BLaER1 treated with 17β-estradiol and CSF1 and Interleukin-3, amounts not matched to agents 10 nM and 100 nM (cell line): ENCODE results near the gene SLC38A6.

ENCODE experiments used
- H3K27ac ChIP-seq, 11 experiments: shearing (Covaris generic); formaldehyde crosslinking; 2 replicates each; pipeline ENCODE4 v1.8.1; 2022
- H3K27me3 ChIP-seq, 11 experiments: shearing (Covaris generic); formaldehyde crosslinking; 2 replicates each; pipeline ENCODE4 v1.8.1; 2022
- H3K36me3 ChIP-seq, 11 experiments: shearing (Covaris generic); formaldehyde crosslinking; 2 replicates each; pipeline ENCODE4 v1.8.1; 2022
- H3K4me1 ChIP-seq, 10 experiments: shearing (Covaris generic); formaldehyde crosslinking; 2 replicates each; pipeline ENCODE4 v1.8.1; 2022
- H3K4me2 ChIP-seq, 11 experiments: shearing (Covaris generic); formaldehyde crosslinking; 2 replicates each; pipeline ENCODE4 v1.8.1; 2022
- H3K4me3 ChIP-seq, 10 experiments: shearing (Covaris generic); formaldehyde crosslinking; 2 replicates each; pipeline ENCODE4 v1.8.1; 2022
- H3K9ac ChIP-seq, 11 experiments: shearing (Covaris generic); formaldehyde crosslinking; 2 replicates each; pipeline ENCODE4 v1.8.1; 2022
- H3K9me3 ChIP-seq, 11 experiments: shearing (Covaris generic); formaldehyde crosslinking; replicated peaks in 1 of 11; 2 replicates each; pipeline ENCODE4 v1.8.1; 2022
- H4K20me1 ChIP-seq, 11 experiments: shearing (Covaris generic); formaldehyde crosslinking; 2 replicates each; pipeline ENCODE4 v1.8.1; 2022
- Cebpa-rat ChIP-seq, 11 experiments: shearing (Covaris generic); IDR thresholded peaks; 2 replicates each; pipeline ENCODE4 v1.8.1; 2022

Gene SLC38A6

GRCh38 chr14:60986500-60986899 is 5.5 kb downstream of the SLC38A6 start:
- H3K9me3 ChIP-seq = peaks cover 0 to 3% (median 0%) of the 10 kb centered on the region in 11 experiments; a peak in 3 of 22 replicates
- H3K4me3 ChIP-seq = peak overlapping the region in 2 of 10 experiments; percentile 65 to 70; a peak in 4 of 20 replicates
- H3K4me2 ChIP-seq = peak overlapping the region in 3 of 11 experiments; percentile 85 to 98 (median 92); a peak in 5 of 22 replicates
- H3K27ac ChIP-seq = 0 out of 22 replicates have a peak overlapping the region, but pooled peaks of 1 of the 11 experiments have one; percentile 34
- H3K9ac ChIP-seq = peak overlapping the region in 2 of 11 experiments; percentile 18 to 23; a peak in 3 of 22 replicates
- H3K4me1 ChIP-seq = peaks cover 0 to 97% (median 10%) of the 10 kb centered on the region in 10 experiments; a peak in 17 of 20 replicates
- H4K20me1 ChIP-seq = no peaks in the 10 kb centered on the region
- H3K36me3 ChIP-seq = peaks cover 0 to 47% (median 0%) of the 10 kb centered on the region in 11 experiments; a peak in 8 of 22 replicates
- TF ChIP-seq Cebpa-rat (IDR thresholded peaks at IDR 0.05) = no peak
- H3K27me3 ChIP-seq = peaks cover 0 to 8% (median 5%) of the 10 kb centered on the region in 11 experiments; a peak in 12 of 22 replicates

- Histone ChIP-seq H3K9me3 (no peaks in the 10 kb centered on the region; a peak in 1 of 22 replicates), H3K36me3 (peaks cover 0 to 78% (median 0%) of the 10 kb centered on the region in 11 experiments; a peak in 8 of 22 replicates), H3K4me1 (peaks cover 0 to 85% (median 0%) of the 10 kb centered on the region in 10 experiments; a peak in 8 of 20 replicates), H3K4me3 (peak overlapping the region in 1 of 10 experiments; percentile 7; a peak in 2 of 20 replicates), H3K27ac (peak overlapping the region in 3 of 11 experiments; percentile 62 to 81 (median 79); a peak in 6 of 22 replicates), H3K4me2 (peak overlapping the region in 3 of 11 experiments; percentile 44 to 98 (median 92); a peak in 6 of 22 replicates), H3K27me3 (no peaks in the 10 kb centered on the region), H4K20me1 (no peaks in the 10 kb centered on the region), H3K9ac (peak overlapping the region in 3 of 11 experiments; percentile 32 to 66 (median 65); a peak in 5 of 22 replicates)
- TF ChIP-seq Cebpa-rat (IDR thresholded peaks at IDR 0.05) = 0 out of 22 replicates have a peak, but pooled peaks of 1 of the 11 experiments have one; percentile 11
Observed at GRCh38 chr14:60989599-60989998, 8.6 kb downstream of the SLC38A6 start.

- Histone ChIP-seq H3K27me3 (no peaks in the 10 kb centered on the region), H3K36me3 (peaks cover 0 to 60% (median 0%) of the 10 kb centered on the region in 11 experiments; a peak in 8 of 22 replicates), H4K20me1 (peaks cover 0 to 62% (median 0%) of the 10 kb centered on the region in 11 experiments; a peak in 3 of 22 replicates), H3K9ac (no peak overlapping the region), H3K9me3 (peaks cover 0 to 8% (median 0%) of the 10 kb centered on the region in 11 experiments; a peak in 2 of 22 replicates), H3K4me3 (no peak overlapping the region), H3K4me1 (peaks cover 0 to 40% (median 0%) of the 10 kb centered on the region in 10 experiments; a peak in 4 of 20 replicates), H3K27ac (no peak overlapping the region), H3K4me2 (no peak overlapping the region)
- TF ChIP-seq Cebpa-rat (IDR thresholded peaks at IDR 0.05) = no peak
Observed at GRCh38 chr14:60998617-60999016, 17.6 kb downstream of the SLC38A6 start.

GRCh38 chr14:60999536-60999935 is 18.5 kb downstream of the SLC38A6 start:
- Histone ChIP-seq H3K9me3 (peaks cover 0 to 8% (median 0%) of the 10 kb centered on the region in 11 experiments; a peak in 2 of 22 replicates), H3K27me3 (no peaks in the 10 kb centered on the region), H4K20me1 (peaks cover 0 to 62% (median 0%) of the 10 kb centered on the region in 11 experiments; a peak in 3 of 22 replicates), H3K4me1 (peaks cover 0 to 37% (median 0%) of the 10 kb centered on the region in 10 experiments; a peak in 4 of 20 replicates), H3K27ac (no peak overlapping the region), H3K36me3 (peaks cover 0 to 57% (median 0%) of the 10 kb centered on the region in 11 experiments; a peak in 8 of 22 replicates), H3K4me2 (no peak overlapping the region), H3K4me3 (no peak overlapping the region), H3K9ac (no peak overlapping the region)
- no peak for TF ChIP-seq Cebpa-rat (IDR thresholded peaks at IDR 0.05)

DNA sequence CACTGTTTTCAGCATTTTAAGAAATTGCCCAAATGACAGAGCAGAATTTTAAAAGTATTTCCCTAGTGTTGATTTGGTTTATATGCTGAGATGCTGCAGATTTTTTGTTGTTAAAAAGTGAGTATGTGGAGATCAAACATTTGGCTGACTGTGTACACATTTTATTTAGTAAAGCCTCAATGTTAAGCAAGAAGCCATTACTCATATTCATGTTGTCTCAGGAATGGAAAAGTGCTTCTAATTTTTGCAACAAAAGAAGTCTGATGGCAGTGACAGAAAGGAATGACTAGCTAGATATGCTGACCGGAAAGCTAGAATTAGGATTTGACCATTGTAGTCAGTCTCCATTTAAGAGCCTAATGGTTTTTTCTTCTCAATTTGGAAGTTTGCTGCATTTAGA is 22.5 kb downstream of the SLC38A6 start:
- Histone ChIP-seq H3K4me1 (peaks cover 0 to 5% (median 0%) of the 10 kb centered on the region in 10 experiments; a peak in 1 of 20 replicates), H3K27me3 (no peaks in the 10 kb centered on the region), H4K20me1 (peaks cover 0 to 39% (median 0%) of the 10 kb centered on the region in 11 experiments; a peak in 3 of 22 replicates), H3K9me3 (peaks cover 0 to 3% (median 0%) of the 10 kb centered on the region in 11 experiments; a peak in 1 of 22 replicates), H3K9ac (no peak overlapping the region), H3K36me3 (peaks cover 0 to 38% (median 0%) of the 10 kb centered on the region in 11 experiments; a peak in 8 of 22 replicates), H3K27ac (no peak overlapping the region), H3K4me2 (no peak overlapping the region), H3K4me3 (no peak overlapping the region)
- no peak for TF ChIP-seq Cebpa-rat (IDR thresholded peaks at IDR 0.05)

DNA sequence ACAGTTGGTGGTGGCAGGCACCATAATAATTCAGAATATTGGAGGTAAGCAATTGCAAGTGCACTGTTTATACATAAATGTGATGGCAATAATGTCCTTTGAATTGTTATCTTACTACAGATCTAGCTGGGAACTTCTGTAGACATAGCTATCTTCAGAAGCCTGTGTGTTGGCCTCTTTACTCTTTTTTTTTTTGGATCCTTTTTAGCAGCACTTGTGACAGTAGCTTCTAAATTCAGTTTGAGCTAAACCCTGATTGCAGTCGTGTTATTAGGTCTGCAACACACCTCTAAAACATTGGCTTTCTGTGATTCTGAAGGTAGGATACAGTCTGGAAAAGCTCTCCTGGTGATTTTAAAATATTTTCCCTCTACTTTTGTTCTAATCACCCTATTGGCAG is 38.5 kb downstream of the SLC38A6 start:
- no peaks in the 10 kb centered on the region for H3K27me3 ChIP-seq
- H3K4me2 ChIP-seq = no peak overlapping the region
- no peak overlapping the region for H3K4me3 ChIP-seq
- TF ChIP-seq Cebpa-rat (IDR thresholded peaks at IDR 0.05) = no peak
- no peak overlapping the region for H3K27ac ChIP-seq
- H4K20me1 ChIP-seq = peaks cover 0 to 90% (median 0%) of the 10 kb centered on the region in 11 experiments; a peak in 3 of 22 replicates
- peaks cover 0 to 27% (median 0%) of the 10 kb centered on the region in 11 experiments; a peak in 6 of 22 replicates for H3K36me3 ChIP-seq
- peaks cover 0 to 7% (median 6%) of the 10 kb centered on the region in 11 experiments; a peak in 11 of 22 replicates for H3K9me3 ChIP-seq
- H3K9ac ChIP-seq = no peak overlapping the region
- H3K4me1 ChIP-seq = peaks cover 0 to 6% (median 0%) of the 10 kb centered on the region in 10 experiments; a peak in 2 of 20 replicates

GRCh38 chr14:61025251-61026223 is 44.5 kb downstream of the SLC38A6 start:
- Histone ChIP-seq H3K4me1 (peaks cover 0 to 21% (median 0%) of the 10 kb centered on the region in 10 experiments; a peak in 2 of 20 replicates), H3K9ac (no peak overlapping the region), H3K4me2 (no peak overlapping the region), H4K20me1 (peaks cover 0 to 83% (median 0%) of the 10 kb centered on the region in 11 experiments; a peak in 3 of 22 replicates), H3K27me3 (no peaks in the 10 kb centered on the region), H3K9me3 (no peaks in the 10 kb centered on the region), H3K4me3 (no peak overlapping the region), H3K27ac (no peak overlapping the region), H3K36me3 (peaks cover 0 to 3% (median 0%) of the 10 kb centered on the region in 11 experiments; a peak in 3 of 22 replicates)
- TF ChIP-seq Cebpa-rat (IDR thresholded peaks at IDR 0.05) = no peak

DNA sequence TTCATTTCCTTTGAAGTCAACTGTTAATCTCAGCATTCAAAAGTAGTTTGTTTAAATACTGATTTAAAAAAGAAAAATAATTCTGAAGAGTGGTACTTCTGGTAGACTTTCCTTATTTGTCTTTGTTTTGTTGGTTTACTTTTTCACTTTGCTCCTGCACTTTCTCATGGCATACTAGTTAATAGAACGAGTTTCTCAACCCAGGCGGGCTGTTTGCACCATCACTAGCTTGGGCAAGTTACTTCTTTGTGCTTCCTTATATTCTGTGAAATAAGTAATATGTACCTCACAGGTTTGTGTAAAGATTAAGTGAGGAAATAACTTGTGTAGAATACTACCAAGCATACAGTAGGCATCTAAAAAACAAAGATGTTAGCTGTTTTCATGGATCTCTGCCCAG is 45.5 kb downstream of the SLC38A6 start:
- H3K27me3 ChIP-seq = no peaks in the 10 kb centered on the region
- no peak overlapping the region for H3K27ac ChIP-seq
- H3K36me3 ChIP-seq = peaks cover 0 to 6% (median 0%) of the 10 kb centered on the region in 11 experiments; a peak in 3 of 22 replicates
- H3K4me2 ChIP-seq = no peak overlapping the region
- H3K9ac ChIP-seq = no peak overlapping the region
- no peaks in the 10 kb centered on the region for H3K9me3 ChIP-seq
- TF ChIP-seq Cebpa-rat (IDR thresholded peaks at IDR 0.05) = no peak
- no peak overlapping the region for H3K4me3 ChIP-seq
- peaks cover 0 to 83% (median 0%) of the 10 kb centered on the region in 11 experiments; a peak in 3 of 22 replicates for H4K20me1 ChIP-seq
- peaks cover 0 to 21% (median 0%) of the 10 kb centered on the region in 10 experiments; a peak in 2 of 20 replicates for H3K4me1 ChIP-seq
